H9 (cell line): ENCODE measurements around the gene GLB1L3. TPM values are rescaled to one million over a fixed set of nuclear protein-coding genes. Genes with fewer than 3 reads are reported as not detected.
A peak's percentile ranks its signal among the peaks of the same experiment; 100 is the strongest.

Source experiments
- DNase-seq: peaks from one replicate; pipeline ENCODE4 v3.0.0-alpha.2; 2017
- H2AFZ ChIP-seq: one replicate; pipeline ENCODE4 v1.6.1; 2013; ENCODE audit warnings: mild to moderate bottlenecking, low read length, control low read depth, moderate library complexity
- H2AK5ac ChIP-seq: 2 replicates; pipeline ENCODE4 v1.6.1; 2013; ENCODE audit warnings: low read length, control low read depth, mixed read lengths; ENCODE audit not compliant: insufficient read length
- H2BK120ac ChIP-seq: one replicate; pipeline ENCODE4 v1.6.1; 2013; ENCODE audit warnings: low read depth, mild to moderate bottlenecking, low read length, control low read depth, inconsistent platforms; ENCODE audit not compliant: poor library complexity, severe bottlenecking
- H2BK12ac ChIP-seq: 2 replicates; pipeline ENCODE4 v1.6.1; 2013; ENCODE audit warnings: low read length, control low read depth, mixed read lengths, low read depth; ENCODE audit not compliant: insufficient read length
- H2BK15ac ChIP-seq: 2 replicates; pipeline ENCODE4 v1.6.1; 2013; ENCODE audit warnings: low read depth, low read length, control low read depth
- H2BK20ac ChIP-seq: one replicate; pipeline ENCODE4 v1.6.1; 2013; ENCODE audit warnings: low read depth, mild to moderate bottlenecking, low read length, control low read depth, inconsistent platforms; ENCODE audit not compliant: poor library complexity, severe bottlenecking
- H2BK5ac ChIP-seq: 2 replicates; pipeline ENCODE4 v1.6.1; 2013; ENCODE audit warnings: low read length, control low read depth, mixed read lengths; ENCODE audit not compliant: insufficient read length
- H3K14ac ChIP-seq: 2 replicates; pipeline ENCODE4 v1.6.1; 2013; ENCODE audit warnings: low read length, control low read depth; ENCODE audit not compliant: insufficient read depth
- H3K18ac ChIP-seq: 2 replicates; pipeline ENCODE4 v1.6.1; 2013; ENCODE audit warnings: low read depth, mild to moderate bottlenecking, mixed read lengths, low read length, control low read depth; ENCODE audit not compliant: insufficient read length
- H3K23ac ChIP-seq: 2 replicates; pipeline ENCODE4 v1.6.1; 2013; ENCODE audit warnings: low read length, control low read depth, mixed read lengths, low read depth; ENCODE audit not compliant: insufficient read length
- H3K23me2 ChIP-seq: 2 replicates; pipeline ENCODE4 v1.6.1; 2013; ENCODE audit warnings: low read depth, mild to moderate bottlenecking, mixed read lengths, low read length, control low read depth; ENCODE audit not compliant: insufficient read length, poor library complexity, severe bottlenecking
- H3K27ac ChIP-seq: 2 replicates; pipeline ENCODE4 v1.5.1; 2013; ENCODE audit warnings: low read length, control low read depth, mixed read lengths, low read depth; ENCODE audit not compliant: insufficient read length
- H3K27me3 ChIP-seq: 2 replicates; pipeline ENCODE4 v1.6.1; 2013; ENCODE audit warnings: low read length, control low read depth, inconsistent platforms; ENCODE audit not compliant: insufficient read depth
- H3K4ac ChIP-seq: 2 replicates; pipeline ENCODE4 v1.6.1; 2013; ENCODE audit warnings: low read depth, mild to moderate bottlenecking, control low read depth, inconsistent platforms, low read length, moderate library complexity
- H3K4me1 ChIP-seq: 2 replicates; pipeline ENCODE4 v1.6.1; 2013; ENCODE audit warnings: low read length, control low read depth, inconsistent platforms; ENCODE audit not compliant: insufficient read depth
- H3K4me2 ChIP-seq: 2 replicates; pipeline ENCODE4 v1.6.1; 2013; ENCODE audit warnings: low read length, control low read depth, mixed read lengths; ENCODE audit not compliant: insufficient read length, insufficient read depth
- H3K56ac ChIP-seq: 2 replicates; pipeline ENCODE4 v1.6.1; 2013; ENCODE audit warnings: low read depth, mild to moderate bottlenecking, mixed read lengths, low read length, control low read depth; ENCODE audit not compliant: insufficient read length
- H3K79me1 ChIP-seq: 2 replicates; pipeline ENCODE4 v1.6.1; 2013; ENCODE audit warnings: low read depth, mild to moderate bottlenecking, moderate library complexity, low read length, control low read depth, inconsistent platforms; ENCODE audit not compliant: insufficient read depth, poor library complexity, severe bottlenecking
- H3K79me2 ChIP-seq: 2 replicates; pipeline ENCODE4 v1.6.1; 2013; ENCODE audit warnings: low read length, control low read depth, inconsistent platforms; ENCODE audit not compliant: insufficient read depth
- H3K9ac ChIP-seq: 2 replicates; pipeline ENCODE4 v1.6.1; 2013; ENCODE audit warnings: low read length, control low read depth, mixed read lengths; ENCODE audit not compliant: insufficient read length; ENCODE audit errors: extremely low read depth
- H3K9me3 ChIP-seq: one replicate; pipeline ENCODE4 v1.6.1; 2013; ENCODE audit warnings: low read depth, low read length, inconsistent platforms; ENCODE audit not compliant: control insufficient read depth
- H3T11ph ChIP-seq: one replicate; pipeline ENCODE4 v1.6.1; 2013; ENCODE audit warnings: mild to moderate bottlenecking, low read length, control low read depth, inconsistent platforms
- H4K20me1 ChIP-seq: one replicate; pipeline ENCODE4 v1.6.1; 2013; ENCODE audit not compliant: control insufficient read depth, insufficient read length, insufficient read depth
- H4K5ac ChIP-seq: 2 replicates; pipeline ENCODE4 v1.6.1; 2013; ENCODE audit warnings: low read depth, mild to moderate bottlenecking, mixed read lengths, low read length, control low read depth; ENCODE audit not compliant: insufficient read length
- H4K8ac ChIP-seq: replicated peaks from 2 replicates; pipeline ENCODE4 v1.6.1; 2013; ENCODE audit warnings: low read length, control low read depth, mixed read lengths, low read depth; ENCODE audit not compliant: insufficient read length
- H4K91ac ChIP-seq: 2 replicates; pipeline ENCODE4 v1.6.1; 2013; ENCODE audit warnings: low read depth, mild to moderate bottlenecking, moderate library complexity, mixed read lengths, low read length, control low read depth; ENCODE audit not compliant: insufficient read length
- H3K27ac Mint-ChIP-seq, 3 experiments: 2 replicates in 2 of 3; 3 replicates in 1 of 3; pipeline ENCODE4 v1.8.0; 2020 to 2021; ENCODE audit warnings: mixed read lengths in 3 of 3, mild to moderate bottlenecking in 1 of 3, moderate library complexity in 1 of 3
- H3K27me3 Mint-ChIP-seq: 2 replicates; pipeline ENCODE4 v1.8.0; 2021; ENCODE audit warnings: low read depth, mild to moderate bottlenecking, moderate library complexity, mixed read lengths
- H3K36me3 Mint-ChIP-seq, 3 experiments: 2 replicates in 2 of 3; 3 replicates in 1 of 3; pipeline ENCODE4 v1.8.0; 2020 to 2021; ENCODE audit warnings: low read depth in 3 of 3, mixed read lengths in 3 of 3; ENCODE audit not compliant: insufficient read depth in 1 of 3
- H3K4me1 Mint-ChIP-seq, 2 experiments: 2 replicates each; pipeline ENCODE4 v1.8.0; 2020; ENCODE audit warnings: mixed read lengths in 2 of 2
- H3K4me3 Mint-ChIP-seq, 2 experiments: 2 replicates in 1 of 2; 3 replicates in 1 of 2; pipeline ENCODE4 v1.8.0; 2020 to 2021; ENCODE audit warnings: mild to moderate bottlenecking in 2 of 2, mixed read lengths in 2 of 2, moderate library complexity in 1 of 2
- H3K9me3 Mint-ChIP-seq, 2 experiments: 2 replicates in 1 of 2; 3 replicates in 1 of 2; pipeline ENCODE4 v1.8.0; 2020; ENCODE audit warnings: mild to moderate bottlenecking in 2 of 2, mixed read lengths in 2 of 2, moderate library complexity in 1 of 2
- WGBS: extraction: QIAGEN DNeasy Blood & Tissue Kit; methylation state at CpG from one replicate; pipeline ENCODE4 v1.1.7; 2013; ENCODE audit warnings: missing lambda C conversion rate, low lambda C conversion rate, mixed read lengths; ENCODE audit not compliant: insufficient read length; ENCODE audit errors: extremely low coverage; 5-methylcytosine and 5-hydroxymethylcytosine counted together
- total RNA-seq: library from RNA; stranded (reverse); gene quantifications from 2 replicates; pipeline ENCODE4 v1.2.1, GENCODE V29; 2021
- TF ChIP-seq, protein P1 (sequence below): fragments of 200-600 bp; sonication (generic); conservative IDR thresholded peaks from 3 replicates; pipeline ENCODE4 v1.8.0; 2021; ENCODE audit warnings: antibody characterized with exemption, mild to moderate bottlenecking

GLB1L3 gene
- total RNA-seq, 1 experiment from 2014 or later: 11.2 TPM

DNA sequence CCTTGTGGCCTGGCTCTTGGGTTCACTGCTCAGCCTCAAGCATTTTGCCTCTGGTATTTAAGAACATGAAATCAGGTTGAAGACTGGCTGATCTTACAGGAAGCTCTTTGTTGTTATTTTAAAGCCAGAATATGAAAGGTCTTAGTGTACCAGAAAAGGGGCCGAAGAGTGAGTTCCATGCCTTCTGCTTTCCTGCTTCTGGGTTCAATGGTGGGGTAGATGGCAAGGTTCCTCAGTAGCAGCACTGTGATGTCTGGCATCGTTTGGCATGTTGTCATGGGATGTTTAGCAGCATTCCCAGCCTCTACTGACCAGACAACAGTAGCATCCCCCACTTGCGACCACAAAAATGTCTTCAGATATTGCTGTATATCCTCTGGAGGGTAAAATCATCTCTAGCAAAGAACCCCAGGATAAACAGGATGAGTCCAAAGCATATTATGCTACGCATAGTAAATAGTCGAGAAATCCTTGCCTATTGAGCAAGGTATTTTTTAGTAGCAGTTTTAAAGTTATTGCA is 49.3 kb upstream of the GLB1L3 start:
- Histone ChIP-seq H4K5ac (no peak overlapping the region), H3K4me1 (no peaks in the 10 kb centered on the region), H3K14ac (no peak overlapping the region), H2BK12ac (no peak overlapping the region), H2BK20ac (no peak overlapping the region), H3K79me2 (peaks cover 8% of the 10 kb centered on the region; the same call in 1 of the 2 replicates), H4K91ac (no peak overlapping the region), H2AK5ac (no peak overlapping the region), H3T11ph (no peak overlapping the region), H3K4me2 (no peak overlapping the region), H3K9ac (no peak overlapping the region), H3K27ac (no peak overlapping the region), H3K4ac (no peak overlapping the region), H3K23me2 (peaks cover 15% of the 10 kb centered on the region), H2AFZ (no peak overlapping the region), H3K27me3 (no peaks in the 10 kb centered on the region), H4K8ac (no peak overlapping the region), H2BK15ac (no peak overlapping the region), H2BK120ac (no peak overlapping the region), H4K20me1 (no peaks in the 10 kb centered on the region), H3K56ac (no peak overlapping the region), H3K23ac (no peak overlapping the region), H3K79me1 (no peaks in the 10 kb centered on the region), H3K18ac (no peak overlapping the region), H2BK5ac (no peak overlapping the region), H3K9me3 (no peaks in the 10 kb centered on the region)
- H3K4me1 Mint-ChIP-seq: peaks cover 22 to 33% of the 10 kb centered on the region in 2 experiments
- TF ChIP-seq, protein P1, sequence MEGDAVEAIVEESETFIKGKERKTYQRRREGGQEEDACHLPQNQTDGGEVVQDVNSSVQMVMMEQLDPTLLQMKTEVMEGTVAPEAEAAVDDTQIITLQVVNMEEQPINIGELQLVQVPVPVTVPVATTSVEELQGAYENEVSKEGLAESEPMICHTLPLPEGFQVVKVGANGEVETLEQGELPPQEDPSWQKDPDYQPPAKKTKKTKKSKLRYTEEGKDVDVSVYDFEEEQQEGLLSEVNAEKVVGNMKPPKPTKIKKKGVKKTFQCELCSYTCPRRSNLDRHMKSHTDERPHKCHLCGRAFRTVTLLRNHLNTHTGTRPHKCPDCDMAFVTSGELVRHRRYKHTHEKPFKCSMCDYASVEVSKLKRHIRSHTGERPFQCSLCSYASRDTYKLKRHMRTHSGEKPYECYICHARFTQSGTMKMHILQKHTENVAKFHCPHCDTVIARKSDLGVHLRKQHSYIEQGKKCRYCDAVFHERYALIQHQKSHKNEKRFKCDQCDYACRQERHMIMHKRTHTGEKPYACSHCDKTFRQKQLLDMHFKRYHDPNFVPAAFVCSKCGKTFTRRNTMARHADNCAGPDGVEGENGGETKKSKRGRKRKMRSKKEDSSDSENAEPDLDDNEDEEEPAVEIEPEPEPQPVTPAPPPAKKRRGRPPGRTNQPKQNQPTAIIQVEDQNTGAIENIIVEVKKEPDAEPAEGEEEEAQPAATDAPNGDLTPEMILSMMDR: no peak
- peak overlapping the region in 1 of 2 experiments; percentile 7; a peak in 1 of 5 replicates for H3K4me3 Mint-ChIP-seq
- H3K27me3 Mint-ChIP-seq: peaks cover 7% of the 10 kb centered on the region
- no peak overlapping the region for H3K27ac Mint-ChIP-seq
- no peak for DNase-seq
- no CpG with 5 or more reads among the region's 5 CpGs for WGBS
- H3K9me3 Mint-ChIP-seq: no peaks in the 10 kb centered on the region
- H3K36me3 Mint-ChIP-seq: peaks cover 0 to 2% (median 0%) of the 10 kb centered on the region in 3 experiments; a peak in 2 of 7 replicates
